ENCODE measurements around the gene SLC23A2.

DNA sequence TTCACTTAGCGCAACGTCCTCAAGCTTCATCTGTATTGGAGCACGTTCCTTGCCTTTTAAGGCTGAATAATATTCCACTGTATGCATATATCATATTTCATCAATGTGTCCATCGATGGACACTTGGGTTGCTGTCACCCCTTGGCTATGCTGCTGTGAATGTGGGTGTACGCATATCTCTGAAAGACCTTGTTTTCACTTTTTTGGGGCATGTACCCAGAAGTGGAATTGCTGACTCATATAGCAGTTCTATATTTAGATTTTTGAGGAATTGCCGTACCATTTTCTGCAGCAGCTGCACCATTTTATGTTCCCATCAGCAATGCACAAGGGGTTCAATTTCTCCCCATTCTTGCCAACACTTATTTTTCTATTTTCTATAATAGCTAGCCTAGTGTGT, 22.8 kb upstream of the SLC23A2 start:
- TF ChIP-seq TAF1 (IDR thresholded peaks at IDR 0.05; ENCODE audit: low read depth, low read length): no peak
- no peak for TF ChIP-seq POLR2A (IDR thresholded peaks at IDR 0.05; ENCODE audit: low read depth, low read length)
